Limb (tissue), 2 donors: ENCODE measurements around the gene TM9SF3.
"Not testable (repeated sequence)": the region's sequence is repeated elsewhere in the genome, so short reads cannot be mapped to it uniquely, and the experiment has no call there.

Source experiments
- DNase-seq, 2 donors: peaks; one replicate each; pipeline ENCODE4 v3.0.0-alpha.2; 2016; ENCODE audit errors: extremely low spot score in 2 of 2

The TM9SF3 gene

DNA sequence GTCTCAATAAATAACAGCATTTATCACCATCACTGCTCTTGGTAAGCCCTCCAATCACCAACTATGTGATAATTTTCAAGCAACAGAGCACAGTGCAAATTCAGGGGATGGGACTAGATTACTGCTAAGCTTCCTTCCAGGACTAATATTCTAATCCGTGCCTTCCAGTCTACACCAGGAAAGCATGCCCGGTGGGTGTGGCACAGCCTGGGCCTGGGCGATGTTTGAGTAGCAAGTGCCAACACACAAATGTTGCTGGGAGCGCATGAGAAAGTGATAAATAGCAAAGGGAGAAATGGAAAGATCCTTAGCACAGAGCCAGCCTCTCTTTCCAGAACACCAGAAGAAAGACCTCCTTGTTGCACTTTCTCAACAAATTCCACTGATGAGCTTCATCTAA, 13.5 kb upstream of the TM9SF3 start:
- DNase-seq: no peak

DNA sequence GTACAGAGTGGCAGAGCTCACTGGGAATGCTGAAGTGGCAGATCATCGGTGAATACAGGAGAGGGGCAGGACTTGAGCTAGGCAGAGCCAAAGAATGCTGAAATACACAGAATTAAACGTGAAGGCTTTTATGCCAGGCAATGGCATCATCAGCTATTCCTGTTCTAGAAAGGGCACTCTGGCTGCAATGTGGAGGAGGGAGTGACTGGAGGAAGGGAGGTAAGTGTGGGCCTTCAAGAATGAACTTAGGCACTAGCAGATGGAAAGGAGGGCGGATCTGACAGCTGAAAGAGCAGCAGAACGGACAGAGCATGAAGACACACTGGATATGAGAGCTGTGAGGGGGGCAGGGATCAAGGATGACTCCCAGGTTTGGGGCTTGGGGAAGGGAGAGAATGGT, 12.0 kb upstream of the TM9SF3 start:
- DNase-seq: no peak

DNA sequence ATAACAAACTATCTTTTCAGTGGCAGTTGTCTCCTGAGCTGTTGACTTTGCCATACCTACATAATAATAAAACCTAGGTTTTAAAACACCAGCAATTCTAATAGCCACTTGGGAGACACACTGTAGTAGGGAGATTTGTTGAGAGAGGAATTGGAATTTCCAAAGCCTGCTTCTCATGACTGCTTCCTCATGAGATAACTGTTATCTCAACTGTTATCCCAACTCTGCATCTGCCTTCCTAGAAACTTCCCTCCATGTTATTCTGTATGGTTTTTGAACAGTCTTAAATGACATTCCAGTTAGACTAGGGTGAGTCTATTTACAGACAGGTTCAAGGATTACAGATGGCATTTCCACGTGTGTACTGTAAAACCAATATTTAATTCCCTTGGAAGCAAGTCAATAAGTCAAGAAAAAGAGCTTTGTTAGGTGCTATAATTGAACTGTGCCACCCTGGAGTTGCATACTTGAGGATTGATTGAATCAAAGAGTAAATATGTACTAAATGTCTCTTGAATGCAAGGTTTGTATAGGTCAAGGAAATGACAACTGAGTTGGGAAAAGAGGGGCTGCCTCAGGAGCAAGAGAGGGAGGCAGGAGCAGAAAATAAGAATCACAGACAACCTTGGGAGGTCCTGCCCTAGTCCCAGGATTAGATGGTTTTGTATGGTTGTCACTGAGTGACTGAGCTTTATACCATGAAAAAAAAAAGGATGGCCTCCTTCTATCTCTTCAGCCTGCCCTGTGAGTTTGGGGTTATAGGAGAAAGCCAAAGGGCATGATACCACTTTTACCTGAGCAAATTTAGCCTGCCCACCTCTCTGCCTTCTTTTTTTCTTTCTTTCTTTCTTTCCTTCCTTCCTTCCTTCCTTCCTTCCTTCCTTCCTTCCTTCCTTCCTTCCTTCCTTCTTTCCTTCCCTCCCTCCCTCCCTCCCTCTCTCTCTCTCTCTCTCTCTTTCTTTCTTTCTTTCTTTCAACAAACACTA, 9.9 kb upstream of the TM9SF3 start:
- DNase-seq: no peak

DNA sequence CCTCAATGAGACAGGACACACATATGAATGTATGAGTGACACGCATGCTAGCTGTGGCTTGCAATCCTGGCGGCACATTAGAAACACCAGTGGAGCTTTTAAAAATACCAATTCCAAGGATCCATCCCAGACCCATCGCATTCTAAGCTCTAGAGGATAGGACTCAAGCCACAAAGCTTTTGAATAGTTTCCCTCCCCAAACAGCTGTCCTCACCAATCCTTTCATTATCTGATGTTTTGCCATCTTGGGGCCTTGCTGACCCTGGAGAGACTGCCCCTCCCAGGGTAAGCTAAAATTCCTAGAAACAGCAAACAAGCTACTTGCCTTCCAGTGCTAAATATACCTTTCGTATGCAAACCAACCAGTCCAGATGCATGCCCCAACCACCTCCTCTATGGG, 8.9 kb upstream of the TM9SF3 start:
- no peak for DNase-seq

DNA sequence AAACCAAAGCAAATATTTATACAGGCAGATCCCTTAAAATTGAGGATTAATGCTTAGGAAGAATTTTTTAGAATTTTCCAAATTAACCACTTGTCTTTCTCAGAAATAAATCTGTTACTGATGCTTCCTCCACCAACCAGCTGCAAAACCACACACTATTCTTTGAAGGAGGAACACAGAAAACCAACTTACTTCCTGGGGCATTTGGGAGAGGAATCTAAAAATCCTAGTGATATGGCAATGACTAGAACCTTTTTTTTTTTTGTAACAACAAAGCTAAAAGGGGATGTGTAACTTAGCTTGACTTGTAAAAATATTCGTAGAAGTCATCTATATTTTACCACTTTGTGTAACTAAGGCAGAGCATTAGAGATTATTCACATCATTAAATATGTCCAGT, 5.1 kb upstream of the TM9SF3 start:
- DNase-seq: no peak

- DNase-seq: no peak
Observed at GRCh38 chr10:96588616-96589419, 2.0 kb upstream of the TM9SF3 start.

- DNase-seq: no peak
Observed at GRCh38 chr10:96588060-96588554, 1.3 kb upstream of the TM9SF3 start.

DNA sequence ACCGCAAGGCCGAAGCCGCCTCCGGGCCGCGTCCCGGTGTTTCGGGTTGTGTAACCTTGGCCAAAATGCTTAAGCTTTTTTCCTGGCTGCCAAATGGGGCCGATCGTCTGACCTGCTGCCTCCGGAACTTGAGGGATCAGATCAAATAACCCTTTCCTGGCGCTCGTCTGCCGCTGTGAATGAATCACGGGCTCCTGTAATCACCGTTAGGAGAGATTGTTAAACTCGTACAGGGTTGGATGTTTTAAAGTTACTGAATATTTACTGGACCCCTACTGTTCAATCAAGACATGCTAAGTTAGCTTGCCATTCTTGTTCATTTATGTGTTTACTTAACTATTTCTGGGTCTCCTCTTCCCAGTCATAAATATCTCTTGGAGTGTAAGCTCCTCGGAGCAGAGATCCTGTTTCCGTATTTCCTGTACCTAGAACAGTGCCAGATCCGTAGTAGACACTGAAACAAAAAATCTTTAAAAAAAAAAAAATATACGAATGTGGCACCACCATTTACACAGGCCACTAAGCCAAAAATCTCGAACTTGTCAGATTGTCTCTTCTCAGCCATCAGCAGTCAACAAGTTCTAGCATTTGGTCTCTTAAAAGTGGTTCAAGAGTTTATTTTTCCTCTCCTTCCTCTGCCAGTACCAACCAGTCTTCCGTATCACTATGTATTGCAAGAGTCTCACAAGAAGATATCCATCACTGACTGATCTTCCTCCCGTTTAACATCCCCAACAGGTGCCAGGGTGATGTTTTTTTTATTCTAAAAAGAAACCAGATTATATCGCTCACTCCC, 650 bp upstream of the TM9SF3 start:
- DNase-seq: peak in 1 of 2 donors; percentile 73

DNA sequence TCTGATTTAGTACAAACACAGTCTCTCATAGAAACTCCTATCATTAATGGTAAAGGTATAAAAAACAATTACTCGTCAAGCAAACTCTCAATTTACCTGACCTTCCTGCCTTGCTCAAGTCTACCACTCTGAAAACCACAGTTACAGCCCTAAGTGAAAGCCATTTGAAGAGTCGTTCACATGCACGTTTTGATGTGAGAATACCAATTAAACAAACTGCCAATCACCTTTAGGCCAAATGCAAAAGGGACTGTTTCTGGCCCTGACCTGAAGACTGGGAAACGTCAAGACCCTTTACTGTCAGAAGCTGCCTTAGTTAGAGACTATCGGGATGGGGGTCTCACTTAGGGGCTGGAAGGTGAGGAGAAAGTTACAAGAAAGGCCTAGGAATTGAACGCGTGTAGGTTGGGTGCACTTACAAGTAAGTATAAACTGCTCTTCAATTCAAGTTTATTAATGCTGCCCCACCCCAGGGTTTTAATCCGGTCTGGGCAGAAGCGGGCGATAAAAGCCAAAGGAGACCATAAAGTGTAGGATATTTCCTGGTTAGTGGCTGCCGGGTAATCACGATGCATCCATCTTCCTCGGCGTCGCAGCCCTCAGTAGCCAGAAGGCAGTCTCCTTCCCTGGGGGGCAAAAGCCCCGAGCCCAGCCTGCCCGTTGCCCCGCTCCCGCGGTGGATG, 935 bp downstream of the TM9SF3 start:
- no peak for DNase-seq

DNA sequence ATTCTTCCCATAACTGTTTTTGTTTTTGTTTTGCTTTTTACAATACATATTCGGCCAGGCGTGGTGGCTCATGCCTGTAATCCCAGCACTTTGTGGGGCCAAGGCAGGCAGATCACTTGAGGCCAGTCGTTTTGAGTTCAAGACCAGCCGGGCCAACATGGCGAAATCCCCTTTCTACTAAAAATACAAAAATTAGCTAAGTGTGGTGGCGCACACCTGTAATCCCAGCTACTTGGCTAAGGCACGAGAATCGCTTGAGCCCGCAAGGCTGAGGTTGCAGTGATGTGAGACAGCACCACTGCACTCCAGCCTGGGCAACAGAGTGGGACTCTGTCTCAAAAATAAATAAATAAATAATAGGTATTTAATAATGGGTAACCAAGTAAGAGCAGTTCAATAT, 2.3 kb downstream of the TM9SF3 start:
- no peak for DNase-seq

- no peak for DNase-seq
Observed at GRCh38 chr10:96584035-96584434, 2.8 kb downstream of the TM9SF3 start.

GRCh38 chr10:96579133-96579532, 7.7 kb downstream of the TM9SF3 start:
- DNase-seq: no peak

GRCh38 chr10:96578633-96579032, 8.2 kb downstream of the TM9SF3 start:
- no peak for DNase-seq

- no peak for DNase-seq
Observed at GRCh38 chr10:96578022-96578421, 8.8 kb downstream of the TM9SF3 start.

DNA sequence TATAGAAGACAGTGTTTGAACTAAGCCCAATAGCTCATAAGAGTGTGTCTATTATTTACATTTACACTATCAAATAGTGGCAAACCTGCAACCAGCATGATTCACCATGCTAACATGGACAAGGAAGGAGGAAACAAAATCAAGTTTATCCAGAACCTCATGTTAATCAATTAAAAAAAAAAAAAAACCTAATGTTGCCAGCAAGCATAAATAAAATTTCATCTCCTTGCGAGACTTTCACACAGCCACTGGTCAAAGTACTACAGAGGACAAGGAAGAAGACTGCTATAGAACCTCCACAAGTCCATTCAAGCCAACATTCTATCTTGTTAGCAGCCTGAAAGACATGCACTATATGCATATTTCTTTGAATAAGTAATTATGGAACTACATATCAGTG, 9.7 kb downstream of the TM9SF3 start:
- DNase-seq: no peak

GRCh38 chr10:96576277-96576980, 10.4 kb downstream of the TM9SF3 start:
- no peak for DNase-seq

DNA sequence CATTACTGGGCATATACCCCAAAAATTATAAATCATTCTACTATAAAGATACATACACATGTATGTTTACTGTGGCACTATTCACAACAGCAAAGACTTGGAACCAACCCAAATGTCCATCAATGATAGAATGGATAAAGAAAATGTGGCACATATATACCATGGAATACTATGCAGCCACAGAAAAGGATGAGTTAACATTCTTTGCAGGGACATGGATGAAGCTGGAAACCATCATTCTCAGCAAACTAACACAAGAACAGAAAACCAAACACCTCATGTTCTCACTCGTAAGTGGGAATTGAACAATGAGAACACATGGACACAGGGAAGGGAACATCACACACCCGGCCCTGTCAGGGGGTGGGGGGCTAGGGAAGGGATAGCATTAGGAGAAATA, 12.2 kb downstream of the TM9SF3 start:
- DNase-seq: not testable (repeated sequence)

DNA sequence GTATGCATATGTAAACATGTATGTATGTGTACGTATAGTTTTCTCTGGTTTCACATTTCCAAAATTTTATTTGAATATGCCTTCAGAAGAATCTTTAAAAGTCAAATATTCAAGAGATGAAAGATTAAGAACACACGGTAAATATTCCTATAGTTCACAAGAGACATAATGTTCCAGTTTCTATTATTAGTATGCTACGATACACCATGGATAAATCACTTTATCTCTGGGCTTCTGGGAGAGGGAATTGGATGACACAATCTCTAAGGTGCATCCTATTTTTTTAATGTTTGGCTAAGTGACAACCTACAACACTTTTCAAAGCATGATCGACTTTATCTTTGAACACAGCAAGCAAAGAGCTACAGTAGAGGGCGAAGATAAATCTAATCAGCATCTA, 13.8 kb downstream of the TM9SF3 start:
- DNase-seq: no peak

- DNase-seq: no peak
Observed at GRCh38 chr10:96570983-96571964, 15.5 kb downstream of the TM9SF3 start.
